GM18505 (cell line): Measurements from ENCODE around the gene WDFY4.

Experiments
- ATAC-seq: cut with Tn5 transposase; IDR thresholded peaks from one replicate; pipeline ENCODE4 v1.9.1; 2021; ENCODE audit not compliant: unreplicated experiment
- POLR2A ChIP-seq: IDR thresholded peaks from 4 replicates; pipeline ENCODE4 v1.6.1; 2011; ENCODE audit warnings: borderline replicate concordance; ENCODE audit not compliant: insufficient read depth, insufficient read length; ENCODE audit errors: extremely low read depth

WDFY4 gene

GRCh38 chr10:48970654-48971053 is 286.0 kb downstream of the WDFY4 start:
- no peak for ATAC-seq
- no peak for TF ChIP-seq POLR2A

- TF ChIP-seq POLR2A: no peak
- no peak for ATAC-seq
These were observed 288.4 kb downstream of the WDFY4 start for GRCh38 chr10:48973065-48973464.

GRCh38 chr10:48974510-48975156 is 290.0 kb downstream of the WDFY4 start:
- TF ChIP-seq POLR2A: no peak
- ATAC-seq: no peak

- ATAC-seq: no peak
- no peak for TF ChIP-seq POLR2A
These were observed 291.5 kb downstream of the WDFY4 start for GRCh38 chr10:48976196-48976595.

GRCh38 chr10:48978318-48978717 is 293.6 kb downstream of the WDFY4 start:
- no peak for ATAC-seq
- TF ChIP-seq POLR2A: no peak

GRCh38 chr10:48981310-48981907 is 296.7 kb downstream of the WDFY4 start:
- TF ChIP-seq POLR2A: no peak
- no peak for ATAC-seq

GRCh38 chr10:48982584-48982983 is 297.9 kb downstream of the WDFY4 start:
- TF ChIP-seq POLR2A: no peak

GRCh38 chr10:48983648-48984351 is 299.1 kb downstream of the WDFY4 start:
- TF ChIP-seq POLR2A: no peak
- no peak for ATAC-seq

More at GRCh38 chr10:48982584-48982983, 297.9 kb downstream of the WDFY4 start:
- no peak for ATAC-seq

GRCh38 chr10:48985621-48986158 is 301.0 kb downstream of the WDFY4 start:
- ATAC-seq: no peak
- TF ChIP-seq POLR2A: no peak

- ATAC-seq: no peak
- TF ChIP-seq POLR2A: no peak
These were observed 305.6 kb downstream of the WDFY4 start for GRCh38 chr10:48990226-48990625.

- no peak for TF ChIP-seq POLR2A
- ATAC-seq: no peak
These were observed 309.0 kb downstream of the WDFY4 start for GRCh38 chr10:48993627-48994026.

- ATAC-seq: no peak
- no peak for TF ChIP-seq POLR2A
These were observed 311.7 kb downstream of the WDFY4 start for GRCh38 chr10:48996329-48996728.

GRCh38 chr10:48999346-48999745 is 314.7 kb downstream of the WDFY4 start:
- TF ChIP-seq POLR2A: no peak
- ATAC-seq: no peak

- ATAC-seq: no peak
- TF ChIP-seq POLR2A: no peak
These were observed 316.0 kb downstream of the WDFY4 start for GRCh38 chr10:49000437-49001398.

- no peak for TF ChIP-seq POLR2A
- no peak for ATAC-seq
These were observed 316.7 kb downstream of the WDFY4 start for GRCh38 chr10:49001402-49001801.
